ENCODE results near the gene RHOF.

DNA sequence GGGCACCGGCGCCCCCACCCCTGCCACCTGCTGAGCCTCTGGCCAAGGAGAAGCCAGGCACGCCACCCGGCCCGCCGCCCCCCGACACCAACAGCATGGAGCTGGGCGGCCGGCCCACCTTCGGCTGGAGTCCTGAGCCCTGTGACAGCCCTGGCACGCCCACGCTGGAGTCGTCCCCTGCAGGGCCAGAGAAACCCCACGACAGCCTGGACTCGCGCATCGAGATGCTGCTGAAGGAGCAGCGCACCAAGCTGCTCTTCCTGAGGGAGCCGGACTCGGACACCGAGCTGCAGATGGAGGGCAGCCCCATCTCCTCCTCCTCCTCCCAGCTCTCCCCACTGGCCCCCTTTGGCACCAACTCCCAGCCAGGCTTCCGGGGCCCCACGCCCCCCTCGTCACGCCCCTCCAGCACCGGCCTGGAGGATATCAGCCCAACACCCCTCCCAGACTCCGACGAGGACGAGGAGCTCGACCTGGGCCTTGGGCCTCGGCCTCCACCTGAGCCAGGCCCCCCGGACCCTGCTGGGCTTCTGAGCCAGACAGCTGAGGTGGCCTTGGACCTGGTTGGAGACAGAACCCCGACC lies 16.8 kb upstream of the RHOF start:
- TF ChIP-seq, protein P1, sequence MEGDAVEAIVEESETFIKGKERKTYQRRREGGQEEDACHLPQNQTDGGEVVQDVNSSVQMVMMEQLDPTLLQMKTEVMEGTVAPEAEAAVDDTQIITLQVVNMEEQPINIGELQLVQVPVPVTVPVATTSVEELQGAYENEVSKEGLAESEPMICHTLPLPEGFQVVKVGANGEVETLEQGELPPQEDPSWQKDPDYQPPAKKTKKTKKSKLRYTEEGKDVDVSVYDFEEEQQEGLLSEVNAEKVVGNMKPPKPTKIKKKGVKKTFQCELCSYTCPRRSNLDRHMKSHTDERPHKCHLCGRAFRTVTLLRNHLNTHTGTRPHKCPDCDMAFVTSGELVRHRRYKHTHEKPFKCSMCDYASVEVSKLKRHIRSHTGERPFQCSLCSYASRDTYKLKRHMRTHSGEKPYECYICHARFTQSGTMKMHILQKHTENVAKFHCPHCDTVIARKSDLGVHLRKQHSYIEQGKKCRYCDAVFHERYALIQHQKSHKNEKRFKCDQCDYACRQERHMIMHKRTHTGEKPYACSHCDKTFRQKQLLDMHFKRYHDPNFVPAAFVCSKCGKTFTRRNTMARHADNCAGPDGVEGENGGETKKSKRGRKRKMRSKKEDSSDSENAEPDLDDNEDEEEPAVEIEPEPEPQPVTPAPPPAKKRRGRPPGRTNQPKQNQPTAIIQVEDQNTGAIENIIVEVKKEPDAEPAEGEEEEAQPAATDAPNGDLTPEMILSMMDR (IDR thresholded peaks at IDR 0.05), result no peak
- TF ChIP-seq POLR2A (IDR thresholded peaks at IDR 0.05), result no peak

Measured in sigmoid colon (tissue), 3 donors.